ENCODE data around the gene OR5H14.
"Not testable (repeated sequence)": the region's sequence is repeated elsewhere in the genome, so short reads cannot be mapped to it uniquely, and the experiment has no call there.

The OR5H14 gene

DNA sequence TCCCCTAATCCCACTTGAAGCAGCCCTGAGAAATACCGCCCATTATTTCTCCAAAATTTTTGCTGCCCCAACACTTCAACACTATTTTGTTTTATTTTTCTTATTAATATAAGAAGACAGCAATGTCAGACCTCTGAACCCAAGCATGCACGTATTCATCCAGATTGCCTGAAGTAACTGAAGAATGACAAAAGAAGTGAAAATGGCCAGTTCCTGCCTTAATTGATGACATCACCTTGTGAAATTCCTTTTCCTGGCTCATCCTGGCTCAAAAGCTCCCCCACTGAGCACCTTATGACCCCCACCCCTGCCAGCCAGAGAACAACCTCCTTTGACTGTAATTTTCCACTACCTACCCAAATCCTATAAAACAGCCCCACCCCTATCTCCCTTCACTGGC is 49.0 kb downstream of the OR5H14 start:
- not testable (repeated sequence) for DNase-seq (ENCODE audit: low read depth, low spot score)

DNA sequence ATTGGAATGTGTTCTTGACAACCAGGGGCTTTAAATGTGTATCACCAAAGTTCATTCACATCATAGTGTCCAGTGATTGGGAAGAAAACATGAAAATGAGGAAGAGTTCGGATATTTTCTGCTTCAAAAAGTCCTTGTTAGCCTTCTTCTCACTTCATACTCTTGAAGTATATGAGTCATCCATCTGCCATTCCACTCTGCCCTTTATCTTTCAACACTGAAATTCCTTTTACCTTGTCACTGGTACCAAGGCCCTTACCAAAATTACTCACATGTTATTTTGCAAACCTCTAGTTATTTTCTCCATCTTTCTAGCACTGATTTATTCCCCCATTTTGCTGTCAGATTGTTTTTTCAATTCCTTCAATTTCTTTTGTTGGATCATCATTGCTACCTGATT is 51.7 kb downstream of the OR5H14 start:
- DNase-seq (ENCODE audit: low read depth, low spot score): no peak
